ENCODE measurements around the gene SMAD6. TPM values are rescaled to one million over a fixed set of nuclear protein-coding genes. Genes with fewer than 3 reads are reported as not detected.

SMAD6 gene
- total RNA-seq, 1 donor: 31.8 TPM

- Histone ChIP-seq H3K4me3 (ENCODE audit: insufficient read depth, low read length) (no peak overlapping the region), H3K9me3 (ENCODE audit: low read depth, low read length) (peaks cover 6% of the 10 kb centered on the region), H2AFZ (ENCODE audit: low read length) (no peak overlapping the region), H3K4me1 (ENCODE audit: insufficient read depth, low read length) (no peaks in the 10 kb centered on the region), H3K4me2 (ENCODE audit: insufficient read depth, low read length) (no peak overlapping the region), H4K20me1 (ENCODE audit: insufficient read depth, low read length) (no peaks in the 10 kb centered on the region), H3K27me3 (ENCODE audit: insufficient read depth, low read length) (no peaks in the 10 kb centered on the region), H3K36me3 (ENCODE audit: insufficient read depth, low read length) (no peaks in the 10 kb centered on the region), H3K27ac (ENCODE audit: low read depth, low read length) (no peak overlapping the region), H3K79me2 (ENCODE audit: insufficient read depth, low read length) (no peaks in the 10 kb centered on the region)
- TF ChIP-seq CTCF (IDR thresholded peaks at IDR 0.05; ENCODE audit: extremely low read depth, low read depth, low read length): no peak
- DNase-seq (ENCODE audit: insufficient read length, low spot score, missing footprints): no peak
Measured at GRCh38 chr15:66680502-66680901, 21.5 kb upstream of the SMAD6 start.

- TF ChIP-seq CTCF (IDR thresholded peaks at IDR 0.05; ENCODE audit: extremely low read depth, low read depth, low read length): no peak
- H4K20me1 ChIP-seq (ENCODE audit: insufficient read depth, low read length): no peaks in the 10 kb centered on the region
- H3K4me3 ChIP-seq (ENCODE audit: insufficient read depth, low read length): no peak overlapping the region
- H3K36me3 ChIP-seq (ENCODE audit: insufficient read depth, low read length): no peaks in the 10 kb centered on the region
- H3K79me2 ChIP-seq (ENCODE audit: insufficient read depth, low read length): no peaks in the 10 kb centered on the region
- H3K27me3 ChIP-seq (ENCODE audit: insufficient read depth, low read length): no peaks in the 10 kb centered on the region
- H3K4me1 ChIP-seq (ENCODE audit: insufficient read depth, low read length): no peaks in the 10 kb centered on the region
- H3K27ac ChIP-seq (ENCODE audit: low read depth, low read length): no peak overlapping the region
- no peak overlapping the region for H2AFZ ChIP-seq (ENCODE audit: low read length)
- no peak overlapping the region for H3K4me2 ChIP-seq (ENCODE audit: insufficient read depth, low read length)
- DNase-seq (ENCODE audit: insufficient read length, low spot score, missing footprints): no peak
- H3K9me3 ChIP-seq (ENCODE audit: low read depth, low read length): peaks cover 6% of the 10 kb centered on the region
Measured at GRCh38 chr15:66681395-66681794, 20.6 kb upstream of the SMAD6 start.

- Histone ChIP-seq H3K9me3 (ENCODE audit: low read depth, low read length) (peaks cover 6% of the 10 kb centered on the region), H2AFZ (ENCODE audit: low read length) (no peak overlapping the region), H3K79me2 (ENCODE audit: insufficient read depth, low read length) (no peaks in the 10 kb centered on the region), H4K20me1 (ENCODE audit: insufficient read depth, low read length) (no peaks in the 10 kb centered on the region), H3K36me3 (ENCODE audit: insufficient read depth, low read length) (no peaks in the 10 kb centered on the region), H3K27me3 (ENCODE audit: insufficient read depth, low read length) (no peaks in the 10 kb centered on the region), H3K4me2 (ENCODE audit: insufficient read depth, low read length) (no peak overlapping the region), H3K4me3 (ENCODE audit: insufficient read depth, low read length) (no peak overlapping the region), H3K4me1 (ENCODE audit: insufficient read depth, low read length) (no peaks in the 10 kb centered on the region), H3K27ac (ENCODE audit: low read depth, low read length) (no peak overlapping the region)
- TF ChIP-seq CTCF (IDR thresholded peaks at IDR 0.05; ENCODE audit: extremely low read depth, low read depth, low read length): no peak
- no peak for DNase-seq (ENCODE audit: insufficient read length, low spot score, missing footprints)
Measured at GRCh38 chr15:66682246-66682645, 19.8 kb upstream of the SMAD6 start.

- Histone ChIP-seq H3K27ac (ENCODE audit: low read depth, low read length) (no peak overlapping the region), H3K27me3 (ENCODE audit: insufficient read depth, low read length) (no peaks in the 10 kb centered on the region), H3K4me1 (ENCODE audit: insufficient read depth, low read length) (no peaks in the 10 kb centered on the region), H2AFZ (ENCODE audit: low read length) (peak overlapping the region; percentile 6), H3K4me3 (ENCODE audit: insufficient read depth, low read length) (no peak overlapping the region), H4K20me1 (ENCODE audit: insufficient read depth, low read length) (no peaks in the 10 kb centered on the region), H3K4me2 (ENCODE audit: insufficient read depth, low read length) (no peak overlapping the region), H3K79me2 (ENCODE audit: insufficient read depth, low read length) (no peaks in the 10 kb centered on the region), H3K36me3 (ENCODE audit: insufficient read depth, low read length) (no peaks in the 10 kb centered on the region), H3K9me3 (ENCODE audit: low read depth, low read length) (peaks cover 6% of the 10 kb centered on the region)
- no peak for TF ChIP-seq CTCF (IDR thresholded peaks at IDR 0.05; ENCODE audit: extremely low read depth, low read depth, low read length)
- DNase-seq (ENCODE audit: insufficient read length, low spot score, missing footprints): peak; percentile 86
Measured at GRCh38 chr15:66682865-66683264, 19.2 kb upstream of the SMAD6 start.

Data from osteoblast (primary cell).